A549 (cell line): ENCODE results near the gene TRABD2B. TPM values are rescaled to one million over a fixed set of nuclear protein-coding genes. Genes with fewer than 3 reads are reported as not detected.
A peak's percentile ranks its signal among the peaks of the same experiment; 100 is the strongest.

Experiments
- ATAC-seq, 2 experiments: fragments of 200-7000 bp in 1 of 2; fragments of >200 bp in 1 of 2; cut with Nextera tagmentation in 1 of 2; cut with Tn5 transposase in 1 of 2; 3 replicates each; pipeline versions ENCODE4 v1.8.0 to v1.9.1; 2018 to 2020; ENCODE audit warnings: mild to moderate bottlenecking in 1 of 2, moderate library complexity in 1 of 2
- CTCF ChIA-PET: fragments of 300-600 bp; sonication (Branson Sonifier 250); formaldehyde crosslinking; extraction: SDS; loops from one replicate; lab custom pipeline; 2021; ENCODE audit warnings: antibody characterized with exemption, inconsistent platforms; lab: Yijun Ruan, JAX
- POLR2A ChIA-PET: fragments of 350-600 bp; formaldehyde crosslinking; extraction: SDS; loops from one replicate; lab custom pipeline; 2021; ENCODE audit warnings: antibody characterized with exemption, inconsistent platforms; lab: Yijun Ruan, JAX
- DNase-seq, 2 experiments: peaks; one replicate each; pipeline versions ENCODE4 v3.0.0 to v3.0.0-alpha.2; 2011 to 2016; ENCODE audit warnings: low read depth in 1 of 2, low spot score in 1 of 2
- FAIRE-seq: peaks from 2 replicates; lab custom pipeline; 2011; peaks lifted over from hg19 to GRCh38; lab: Jason Lieb, UNC
- H3K27ac ChIP-seq, 2 experiments: fragments of >200 bp; sonication (Bioruptor Twin); formaldehyde crosslinking; 3 replicates each; pipeline ENCODE4 v1.5.1; 2016 to 2017
- H3K4me1 ChIP-seq: fragments of >200 bp; sonication (Bioruptor Twin); formaldehyde crosslinking; 3 replicates; pipeline ENCODE4 v1.6.1; 2016
- H3K4me2 ChIP-seq: fragments of >200 bp; sonication (Bioruptor Twin); formaldehyde crosslinking; 3 replicates; pipeline ENCODE4 v1.6.1; 2016
- H3K4me3 ChIP-seq: fragments of >200 bp; sonication (Bioruptor Twin); formaldehyde crosslinking; 3 replicates; pipeline ENCODE4 v1.5.1; 2016
- H3K9me3 ChIP-seq: fragments of >200 bp; sonication (Bioruptor Twin); formaldehyde crosslinking; 3 replicates; pipeline ENCODE4 v1.6.1; 2016
- BHLHE40 ChIP-seq: IDR thresholded peaks from 2 replicates; pipeline ENCODE4 v1.6.1; 2012; ENCODE audit warnings: low read depth, low read length, inconsistent platforms
- CBX8 ChIP-seq: fragments of 200-600 bp; sonication (generic); IDR thresholded peaks from 2 replicates; pipeline ENCODE4 v1.6.1; 2016
- CEBPB ChIP-seq, 2 experiments: fragments of >200 bp in 1 of 2; sonication (Bioruptor Twin) in 1 of 2; formaldehyde crosslinking in 1 of 2; IDR thresholded peaks; 2 replicates each; pipeline ENCODE4 v1.6.1; 2012 to 2016
- CHD2 ChIP-seq: fragments of 150-350 bp; IDR thresholded peaks from 2 replicates; pipeline ENCODE4 v1.6.1; 2014; ENCODE audit warnings: low read length; ENCODE audit not compliant: partially characterized antibody
- ESRRA ChIP-seq: fragments of 150-350 bp; IDR thresholded peaks from 2 replicates; pipeline ENCODE4 v1.6.1; 2014; ENCODE audit warnings: mild to moderate bottlenecking, low read length, borderline replicate concordance
- FOSB ChIP-seq: fragments of 250-450 bp; sonication (Bioruptor Pico); IDR thresholded peaks from 2 replicates; pipeline ENCODE4 v1.5.0; 2020; ENCODE audit warnings: mild to moderate bottlenecking, moderate library complexity
- FOSL2 ChIP-seq, 2 experiments: fragments of 450-650 bp in 1 of 2; fragments of >200 bp in 1 of 2; sonication (Bioruptor Twin) in 1 of 2; formaldehyde crosslinking; IDR thresholded peaks; 2 replicates each; pipeline versions ENCODE4 v1.5.0 to v1.6.1; 2016 to 2020; ENCODE audit warnings: mild to moderate bottlenecking in 1 of 2, moderate library complexity in 1 of 2
- FOXS1 ChIP-seq: fragments of 250-450 bp; sonication (Bioruptor Pico); IDR thresholded peaks from 2 replicates; pipeline ENCODE4 v1.5.0; 2020; ENCODE audit warnings: mild to moderate bottlenecking, moderate library complexity
- HDAC2 ChIP-seq: fragments of 200-600 bp; sonication (generic); IDR thresholded peaks from 2 replicates; pipeline ENCODE4 v1.6.1; 2016
- HOXA7 ChIP-seq: fragments of 250-450 bp; sonication (Bioruptor Pico); IDR thresholded peaks from 2 replicates; pipeline ENCODE4 v1.5.0; 2020; ENCODE audit warnings: mild to moderate bottlenecking, moderate library complexity
- HOXB5 ChIP-seq: fragments of 250-450 bp; sonication (Bioruptor Pico); IDR thresholded peaks from 2 replicates; pipeline ENCODE4 v1.5.0; 2020; ENCODE audit warnings: mild to moderate bottlenecking, moderate library complexity
- JUNB ChIP-seq: fragments of >200 bp; sonication (Bioruptor Twin); formaldehyde crosslinking; IDR thresholded peaks from 2 replicates; pipeline ENCODE4 v1.6.1; 2016
- MAFK ChIP-seq: fragments of 450-650 bp; IDR thresholded peaks from 2 replicates; pipeline ENCODE4 v1.6.1; 2014; ENCODE audit not compliant: partially characterized antibody
- MYC ChIP-seq: IDR thresholded peaks from 2 replicates; pipeline ENCODE4 v1.6.1; 2012; ENCODE audit warnings: mild to moderate bottlenecking, inconsistent platforms, low read length, improper control_type of control experiment, borderline replicate concordance
- NPAS2 ChIP-seq: fragments of 250-450 bp; sonication (Bioruptor Pico); IDR thresholded peaks from 2 replicates; pipeline ENCODE4 v1.8.0; 2022; ENCODE audit warnings: mild to moderate bottlenecking, moderate library complexity, borderline replicate concordance
- NR3C1 ChIP-seq: fragments of >200 bp; sonication (Bioruptor Twin); formaldehyde crosslinking; IDR thresholded peaks from 3 replicates; pipeline ENCODE4 v1.6.1; 2017
- PHF8 ChIP-seq: fragments of 200-600 bp; sonication (generic); IDR thresholded peaks from 2 replicates; pipeline ENCODE4 v1.6.1; 2016; ENCODE audit warnings: low read depth, mild to moderate bottlenecking, antibody characterized with exemption, moderate library complexity, borderline replicate concordance
- RARB ChIP-seq: fragments of 250-450 bp; sonication (Bioruptor Pico); IDR thresholded peaks from 2 replicates; pipeline ENCODE4 v1.8.0; 2021; ENCODE audit warnings: mild to moderate bottlenecking, moderate library complexity
- RNF2 ChIP-seq: fragments of 200-600 bp; sonication (generic); IDR thresholded peaks from 2 replicates; pipeline ENCODE4 v1.6.1; 2016; ENCODE audit warnings: low read depth, mild to moderate bottlenecking, antibody characterized with exemption, moderate library complexity, borderline replicate concordance
- SREBF2 ChIP-seq: fragments of 450-650 bp; IDR thresholded peaks from 2 replicates; pipeline ENCODE4 v1.6.1; 2014; ENCODE audit warnings: mild to moderate bottlenecking, moderate library complexity
- TP53 ChIP-seq: fragments of 250-450 bp; sonication (Bioruptor Pico); IDR thresholded peaks from 2 replicates; pipeline ENCODE4 v1.5.0; 2021; ENCODE audit warnings: mild to moderate bottlenecking, moderate library complexity
- ZC3H11A ChIP-seq: fragments of 450-650 bp; IDR thresholded peaks from 2 replicates; pipeline ENCODE4 v1.6.1; 2014; ENCODE audit warnings: antibody characterized with exemption, mild to moderate bottlenecking
- ZFP36 ChIP-seq: fragments of 450-650 bp; IDR thresholded peaks from 2 replicates; pipeline ENCODE4 v1.6.1; 2014; ENCODE audit warnings: borderline replicate concordance; ENCODE audit not compliant: partially characterized antibody
- ZSCAN20 ChIP-seq: fragments of 250-450 bp; sonication (Bioruptor Pico); IDR thresholded peaks from 2 replicates; pipeline ENCODE4 v1.8.0; 2022; ENCODE audit warnings: mild to moderate bottlenecking, moderate library complexity
- WGBS: methylation state at CpG from one replicate; pipeline ENCODE4 v1.1.6; 2017; ENCODE audit errors: missing lambda C conversion rate; 5-methylcytosine and 5-hydroxymethylcytosine counted together
- polyA plus RNA-seq, 4 experiments: library from polyadenylated mRNA; depleted of rRNA in 3 of 4; stranded (reverse); fragments of >200 nt; fragmentation: RNase III in 1 of 4; extraction: RNeasy Plus Mini Kit Qiagen cat#74134 plus additional on column Dnase treatment in 1 of 4; gene quantifications; 2 replicates in 3 of 4; 3 replicates in 1 of 4; pipeline ENCODE4 v1.2.3, GENCODE V29; 2011 to 2017
- TF ChIP-seq, protein P1 (sequence below): fragments of >200 bp; sonication (Bioruptor Twin); formaldehyde crosslinking; IDR thresholded peaks from 2 replicates; pipeline ENCODE4 v1.6.1; 2016
- TF ChIP-seq, protein P2 (sequence below): fragments of 200-600 bp; sonication (generic); IDR thresholded peaks from 2 replicates; pipeline ENCODE4 v1.6.1; 2016; ENCODE audit warnings: antibody characterized with exemption, mild to moderate bottlenecking, moderate library complexity

The TRABD2B gene
- polyA plus RNA-seq, 2 of the 4 experiments (the other 2 are of a cell fraction) = 0.04 to 0.21 TPM

DNA sequence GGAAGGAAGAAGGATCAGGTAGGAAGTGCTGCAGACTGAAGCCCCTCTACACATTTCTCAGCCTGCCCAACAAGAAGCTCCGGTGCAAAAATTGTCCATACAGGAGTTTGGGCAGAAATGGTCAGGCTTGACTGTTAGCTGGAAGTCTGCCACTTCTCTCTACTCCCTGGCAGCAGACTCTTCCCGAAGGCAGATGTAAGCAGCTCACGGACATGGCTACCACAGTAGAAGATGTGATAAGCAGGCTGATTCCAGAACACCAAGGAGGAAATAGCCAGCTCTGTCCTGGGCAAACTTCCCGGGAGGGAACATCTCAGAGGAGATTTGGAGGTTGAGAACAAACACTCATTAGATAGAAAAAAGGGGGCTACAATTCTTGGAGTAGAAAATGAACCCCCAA, 52.6 kb downstream of the TRABD2B start:
- DNase-seq (no peak), ATAC-seq (no peak), FAIRE-seq (no peak)
- 69% methylated on average over 4 of the region's 4 CpGs for WGBS
- POLR2A ChIA-PET = no interaction called here
- no peak overlapping the region for H3K4me2 ChIP-seq
- no peak overlapping the region for H3K4me3 ChIP-seq
- H3K27ac ChIP-seq = no peak overlapping the region
- CTCF ChIA-PET = no interaction called here
- TF ChIP-seq BHLHE40 (no peak), CBX8 (no peak), ZSCAN20 (no peak), TP53 (no peak), ZFP36 (no peak), ESRRA (no peak), RARB (CRISPR knock-in tag) (no peak), FOSB (CRISPR knock-in tag) (no peak), MAFK (no peak), MYC (no peak), RNF2 (no peak), ZC3H11A (no peak), HOXB5 (CRISPR knock-in tag) (no peak), FOXS1 (CRISPR knock-in tag) (no peak), HDAC2 (no peak)
- H3K4me1 ChIP-seq = peaks cover 27% of the 10 kb centered on the region
- no peaks in the 10 kb centered on the region for H3K9me3 ChIP-seq

DNA sequence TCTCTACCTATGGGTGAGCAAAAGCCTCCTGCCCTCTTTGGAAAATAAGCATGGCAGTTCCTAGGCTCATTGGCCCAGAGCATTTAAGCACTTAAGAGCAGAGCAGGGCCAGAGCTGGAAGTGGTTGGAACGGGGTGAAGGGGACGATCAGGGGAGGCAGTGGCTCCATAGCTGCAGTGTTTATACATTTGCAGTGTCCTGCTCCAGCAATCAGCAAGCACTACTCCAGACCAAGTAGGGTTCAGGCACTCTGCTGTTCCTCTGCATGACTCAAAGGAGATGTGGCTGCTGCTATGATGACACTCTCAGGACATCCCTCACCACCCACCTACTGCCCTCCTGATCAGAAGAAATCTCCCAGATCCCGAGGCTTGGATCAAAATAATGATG, 55.0 kb downstream of the TRABD2B start:
- Histone ChIP-seq H3K4me2 (peak overlapping the region; percentile 69), H3K9me3 (no peaks in the 10 kb centered on the region), H3K27ac (peak overlapping the region; percentile 74 to 76), H3K4me3 (no peak overlapping the region), H3K4me1 (peaks cover 27% of the 10 kb centered on the region)
- POLR2A ChIA-PET = no interaction called here
- DNase-seq = peak in 1 of 2 experiments; percentile 11
- 33% methylated on average over 3 of the region's 3 CpGs for WGBS
- CTCF ChIA-PET = no interaction called here
- no peak for TF ChIP-seq CHD2
- no peak for FAIRE-seq
- ATAC-seq = peak; percentile 40 to 66; a peak in 4 of 6 replicates

DNA sequence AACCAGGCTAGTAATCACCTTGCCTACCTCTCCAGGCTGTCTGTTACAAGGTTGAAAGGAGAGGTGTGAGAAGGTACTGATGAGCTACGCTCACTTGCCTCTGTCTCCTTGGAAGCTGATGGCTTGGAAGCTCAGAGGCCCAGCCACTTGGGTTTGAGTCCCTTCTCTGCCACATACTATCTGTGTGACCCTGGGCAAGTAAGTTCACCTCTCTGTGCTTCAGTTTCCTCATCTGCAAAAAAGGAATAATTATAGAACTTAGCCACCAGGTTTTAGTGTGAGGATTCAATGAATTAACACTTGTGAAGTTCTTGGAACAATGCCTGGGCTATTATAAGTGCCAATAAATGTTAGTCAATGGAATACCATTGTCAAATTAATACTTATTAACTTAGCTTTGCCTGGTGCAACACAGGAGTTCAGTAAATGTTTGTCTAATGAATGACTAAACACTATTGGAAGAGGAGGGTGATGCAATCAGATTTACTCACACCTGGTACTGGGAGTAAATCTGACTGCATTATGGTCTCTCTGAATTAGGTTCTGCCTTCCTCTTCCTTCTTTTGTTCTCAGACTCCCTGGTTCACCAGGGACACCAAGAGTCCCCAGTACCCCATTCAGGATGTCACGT, 55.5 kb downstream of the TRABD2B start:
- DNase-seq (peak; percentile 14 to 24), ATAC-seq (peak; percentile 53 to 76), FAIRE-seq (no peak)
- Histone ChIP-seq H3K9me3 (no peaks in the 10 kb centered on the region), H3K4me2 (peak overlapping the region; percentile 69), H3K4me1 (peaks cover 27% of the 10 kb centered on the region), H3K27ac (peak overlapping the region; percentile 74 to 76), H3K4me3 (no peak overlapping the region)
- WGBS = 48% methylated on average over 2 of the region's 2 CpGs
- TF ChIP-seq MAFK (no peak), JUNB (peak; percentile 43), CEBPB (IDR thresholded peaks at IDR 0.05) (peak; percentile 66 to 71; a peak in 3 of 4 replicates), FOSL2 (IDR thresholded peaks at IDR 0.05) (no peak), FOSL2 (CRISPR knock-in tag; IDR thresholded peaks at IDR 0.05) (peak; percentile 35)
- POLR2A ChIA-PET = no interaction called here
- CTCF ChIA-PET = no interaction called here

DNA sequence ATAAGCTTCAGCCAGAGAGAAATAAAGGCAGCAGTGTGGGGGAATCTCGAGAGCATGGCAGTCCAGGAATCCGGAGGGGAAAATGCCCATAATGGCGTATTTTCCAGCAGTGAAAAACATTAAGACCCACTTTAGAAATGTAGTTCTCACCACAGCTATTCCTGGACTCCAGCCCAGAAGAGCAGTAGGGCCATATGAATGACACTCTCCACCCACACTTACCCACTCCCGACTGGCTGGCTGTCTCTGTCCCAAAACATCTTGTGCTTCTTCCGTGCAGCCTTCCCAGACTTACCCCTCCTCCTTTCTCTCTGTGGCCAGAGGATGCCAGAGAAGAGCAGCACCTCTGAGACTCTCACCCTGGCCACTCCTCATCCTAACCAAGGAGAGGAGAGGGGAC, 56.4 kb downstream of the TRABD2B start:
- H3K4me1 ChIP-seq = peaks cover 27% of the 10 kb centered on the region
- TF ChIP-seq RNF2 = no peak
- TF ChIP-seq, all 56 proteins: peak for 0
- H3K9me3 ChIP-seq = no peaks in the 10 kb centered on the region
- POLR2A ChIA-PET = no interaction called here
- peak overlapping the region; percentile 69; the same call in 1 of the 3 replicates for H3K4me2 ChIP-seq
- ATAC-seq (no peak), DNase-seq (no peak), FAIRE-seq (no peak)
- CTCF ChIA-PET = no interaction called here
- no peak overlapping the region for H3K4me3 ChIP-seq
- peak overlapping the region; percentile 74 to 76; a peak in 5 of 6 replicates for H3K27ac ChIP-seq
- WGBS = 53% methylated on average over 5 of the region's 5 CpGs

DNA sequence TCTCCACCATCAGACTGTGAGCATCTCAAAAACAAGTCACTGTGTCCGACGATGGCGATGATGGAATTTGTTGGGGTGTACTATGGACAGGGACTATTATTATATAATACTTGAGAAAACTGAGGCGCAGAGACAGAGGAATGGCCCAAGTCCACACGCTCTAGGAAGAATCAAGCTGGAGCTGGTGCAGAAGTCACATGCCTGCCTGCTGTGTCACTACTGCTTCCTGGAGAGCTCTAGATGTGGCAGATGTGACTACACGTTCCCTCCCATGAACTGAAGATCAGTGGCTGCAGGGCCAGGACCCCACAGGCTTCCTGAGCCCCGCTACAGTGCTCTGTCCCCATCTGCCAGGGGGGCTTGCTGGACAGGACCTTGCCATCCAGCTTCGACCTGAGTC, 56.9 kb downstream of the TRABD2B start:
- WGBS = 74% methylated on average over 7 of the region's 8 CpGs
- no peaks in the 10 kb centered on the region for H3K9me3 ChIP-seq
- no peak overlapping the region; a peak in 2 of 6 replicates for H3K27ac ChIP-seq
- no peak overlapping the region for H3K4me3 ChIP-seq
- ChIA-PET POLR2A (no interaction called here), CTCF (no interaction called here)
- no peak overlapping the region for H3K4me2 ChIP-seq
- FAIRE-seq = no peak
- no peak for ATAC-seq
- DNase-seq = no peak
- H3K4me1 ChIP-seq = peaks cover 27% of the 10 kb centered on the region
- TF ChIP-seq, protein P1, sequence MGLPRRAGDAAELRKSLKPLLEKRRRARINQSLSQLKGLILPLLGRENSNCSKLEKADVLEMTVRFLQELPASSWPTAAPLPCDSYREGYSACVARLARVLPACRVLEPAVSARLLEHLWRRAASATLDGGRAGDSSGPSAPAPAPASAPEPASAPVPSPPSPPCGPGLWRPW = no peak
- TF ChIP-seq ZSCAN20 (no peak), NR3C1 (no peak), SREBF2 (no peak), FOXS1 (CRISPR knock-in tag) (no peak), NPAS2 (no peak), MYC (no peak), PHF8 (no peak), HOXA7 (CRISPR knock-in tag) (no peak)
- TF ChIP-seq, protein P2, sequence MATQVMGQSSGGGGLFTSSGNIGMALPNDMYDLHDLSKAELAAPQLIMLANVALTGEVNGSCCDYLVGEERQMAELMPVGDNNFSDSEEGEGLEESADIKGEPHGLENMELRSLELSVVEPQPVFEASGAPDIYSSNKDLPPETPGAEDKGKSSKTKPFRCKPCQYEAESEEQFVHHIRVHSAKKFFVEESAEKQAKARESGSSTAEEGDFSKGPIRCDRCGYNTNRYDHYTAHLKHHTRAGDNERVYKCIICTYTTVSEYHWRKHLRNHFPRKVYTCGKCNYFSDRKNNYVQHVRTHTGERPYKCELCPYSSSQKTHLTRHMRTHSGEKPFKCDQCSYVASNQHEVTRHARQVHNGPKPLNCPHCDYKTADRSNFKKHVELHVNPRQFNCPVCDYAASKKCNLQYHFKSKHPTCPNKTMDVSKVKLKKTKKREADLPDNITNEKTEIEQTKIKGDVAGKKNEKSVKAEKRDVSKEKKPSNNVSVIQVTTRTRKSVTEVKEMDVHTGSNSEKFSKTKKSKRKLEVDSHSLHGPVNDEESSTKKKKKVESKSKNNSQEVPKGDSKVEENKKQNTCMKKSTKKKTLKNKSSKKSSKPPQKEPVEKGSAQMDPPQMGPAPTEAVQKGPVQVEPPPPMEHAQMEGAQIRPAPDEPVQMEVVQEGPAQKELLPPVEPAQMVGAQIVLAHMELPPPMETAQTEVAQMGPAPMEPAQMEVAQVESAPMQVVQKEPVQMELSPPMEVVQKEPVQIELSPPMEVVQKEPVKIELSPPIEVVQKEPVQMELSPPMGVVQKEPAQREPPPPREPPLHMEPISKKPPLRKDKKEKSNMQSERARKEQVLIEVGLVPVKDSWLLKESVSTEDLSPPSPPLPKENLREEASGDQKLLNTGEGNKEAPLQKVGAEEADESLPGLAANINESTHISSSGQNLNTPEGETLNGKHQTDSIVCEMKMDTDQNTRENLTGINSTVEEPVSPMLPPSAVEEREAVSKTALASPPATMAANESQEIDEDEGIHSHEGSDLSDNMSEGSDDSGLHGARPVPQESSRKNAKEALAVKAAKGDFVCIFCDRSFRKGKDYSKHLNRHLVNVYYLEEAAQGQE = no peak
